ENCODE data around the gene KIF23. TPM values are rescaled to one million over a fixed set of nuclear protein-coding genes. Genes with fewer than 3 reads are reported as not detected.

The KIF23 gene
- polyA plus RNA-seq, 1 donor (not counting 4 experiments of a cell fraction or from before 2014, with no cell fraction given), result 28.8 TPM

GRCh38 chr15:69408841-69409240, 5.3 kb upstream of the KIF23 start:
- no peak for FAIRE-seq

GRCh38 chr15:69410248-69410874, 3.8 kb upstream of the KIF23 start:
- dilution Hi-C loops (cut with MboI; ENCODE audit: extremely low pct_ligation_motif_present, low sequenced_read_pairs), result no loop called here
- no peak overlapping the region for H3K27ac ChIP-seq (ENCODE audit: control insufficient read depth, insufficient read depth, low read length)
- H3K9ac ChIP-seq (ENCODE audit: control insufficient read depth, extremely low read depth, insufficient read depth, low read length), result no peak overlapping the region
- H3K4me2 ChIP-seq (ENCODE audit: control insufficient read depth, extremely low read depth, insufficient read depth, low read depth, low read length), result peak overlapping the region; percentile 7
- DNase-seq (ENCODE audit: low read depth, low spot score) (no peak), FAIRE-seq (peak; percentile 95)
- H3K36me3 ChIP-seq (ENCODE audit: control insufficient read depth in 2 of 2, extremely low read depth in 1 of 2, insufficient read depth in 2 of 2, low read length in 2 of 2), result no peaks in the 10 kb centered on the region
- peaks cover 17% of the 10 kb centered on the region for H3K4me1 ChIP-seq (ENCODE audit: control insufficient read depth, extremely low read depth, insufficient read depth, low read length)
- H4K20me1 ChIP-seq (ENCODE audit: control insufficient read depth, extremely low read depth, insufficient read depth, low read length), result no peaks in the 10 kb centered on the region
- H3K4me3 ChIP-seq (ENCODE audit: control insufficient read depth in 2 of 3, extremely low read depth in 1 of 3, insufficient read depth in 2 of 3, low read depth in 1 of 3, low read length in 3 of 3), result no peak overlapping the region
- H3K27me3 ChIP-seq (ENCODE audit: control insufficient read depth, extremely low read depth, insufficient read depth, low read length), result no peaks in the 10 kb centered on the region
- H3K79me2 ChIP-seq (ENCODE audit: control insufficient read depth, insufficient read depth, low read length), result peaks cover 6% of the 10 kb centered on the region
- no peaks in the 10 kb centered on the region for H3K9me1 ChIP-seq (ENCODE audit: control insufficient read depth, extremely low read depth, insufficient read depth, low read length)
- TF ChIP-seq EZH2 (IDR thresholded peaks at IDR 0.05; ENCODE audit: low read length) (no peak), CTCF (optimal IDR thresholded peaks at IDR 0.05 in 1 of 3, IDR thresholded peaks at IDR 0.05 in 1 of 3, conservative IDR thresholded peaks at IDR 0.05 in 1 of 3; ENCODE audit: extremely low read depth in 1 of 3, insufficient read depth in 2 of 3, low read length in 3 of 3) (peak; percentile 79 to 98 (median 82))
- no peaks in the 10 kb centered on the region for H3K9me3 ChIP-seq (ENCODE audit: control insufficient read depth, low read depth, low read length)
- no peak overlapping the region for H2AFZ ChIP-seq (ENCODE audit: control insufficient read depth, low read length)

More at GRCh38 chr15:69408841-69409240, 5.3 kb upstream of the KIF23 start:
- Histone ChIP-seq H4K20me1 (ENCODE audit: control insufficient read depth, extremely low read depth, insufficient read depth, low read length) (no peaks in the 10 kb centered on the region), H3K36me3 (ENCODE audit: control insufficient read depth in 2 of 2, extremely low read depth in 1 of 2, insufficient read depth in 2 of 2, low read length in 2 of 2) (no peaks in the 10 kb centered on the region), H2AFZ (ENCODE audit: control insufficient read depth, low read length) (no peak overlapping the region), H3K4me3 (ENCODE audit: control insufficient read depth in 2 of 3, extremely low read depth in 1 of 3, insufficient read depth in 2 of 3, low read depth in 1 of 3, low read length in 3 of 3) (no peak overlapping the region), H3K27me3 (ENCODE audit: control insufficient read depth, extremely low read depth, insufficient read depth, low read length) (no peaks in the 10 kb centered on the region), H3K9me1 (ENCODE audit: control insufficient read depth, extremely low read depth, insufficient read depth, low read length) (no peaks in the 10 kb centered on the region), H3K4me1 (ENCODE audit: control insufficient read depth, extremely low read depth, insufficient read depth, low read length) (peaks cover 15% of the 10 kb centered on the region), H3K9me3 (ENCODE audit: control insufficient read depth, low read depth, low read length) (no peaks in the 10 kb centered on the region), H3K27ac (ENCODE audit: control insufficient read depth, insufficient read depth, low read length) (no peak overlapping the region), H3K4me2 (ENCODE audit: control insufficient read depth, extremely low read depth, insufficient read depth, low read depth, low read length) (no peak overlapping the region), H3K9ac (ENCODE audit: control insufficient read depth, extremely low read depth, insufficient read depth, low read length) (no peak overlapping the region), H3K79me2 (ENCODE audit: control insufficient read depth, insufficient read depth, low read length) (no peaks in the 10 kb centered on the region)
- TF ChIP-seq EZH2 (IDR thresholded peaks at IDR 0.05; ENCODE audit: low read length) (no peak), CTCF (optimal IDR thresholded peaks at IDR 0.05 in 1 of 3, IDR thresholded peaks at IDR 0.05 in 1 of 3, conservative IDR thresholded peaks at IDR 0.05 in 1 of 3; ENCODE audit: extremely low read depth in 1 of 3, insufficient read depth in 2 of 3, low read length in 3 of 3) (no peak)
- dilution Hi-C loops (cut with MboI; ENCODE audit: extremely low pct_ligation_motif_present, low sequenced_read_pairs), result no loop called here
- no peak for DNase-seq (ENCODE audit: low read depth, low spot score)
